SH-SY5Y (cell line): ENCODE data around the gene CLCN7.

Experiments
- GATA2 ChIP-seq: IDR thresholded peaks from 2 replicates; pipeline ENCODE4 v1.6.1; 2011; ENCODE audit warnings: mild to moderate bottlenecking, low read depth, low read length
- GATA3 ChIP-seq: IDR thresholded peaks from 2 replicates; pipeline ENCODE4 v1.6.1; 2011; ENCODE audit warnings: low read depth, mild to moderate bottlenecking, low read length, moderate library complexity

DNA sequence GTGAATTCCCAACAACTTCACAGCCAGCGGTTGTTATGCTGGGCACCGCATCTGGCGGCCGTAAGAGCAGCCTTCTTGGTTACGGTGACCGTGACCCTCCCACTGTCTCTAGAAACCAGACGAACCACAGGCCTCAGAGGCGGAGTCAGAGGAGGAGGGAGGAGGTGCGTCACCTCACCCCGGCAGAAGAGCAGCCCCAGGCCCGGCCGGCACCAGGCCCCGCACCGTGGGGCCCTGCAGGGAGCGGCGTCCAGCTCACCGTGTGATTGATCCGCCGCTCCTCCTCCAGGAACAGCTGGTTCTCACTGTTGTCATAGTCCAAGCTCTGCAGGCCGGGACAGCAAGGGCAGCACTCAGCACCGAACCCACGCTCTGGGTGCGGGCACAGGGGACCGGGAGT lies 13.7 kb downstream of the CLCN7 start:
- TF ChIP-seq GATA2 (no peak), GATA3 (no peak)
